Neural cell (in vitro differentiated cells): ENCODE results near the gene ZIC4. TPM values are rescaled to one million over a fixed set of nuclear protein-coding genes. Genes with fewer than 3 reads are reported as not detected.

Experiments
- H2AFZ ChIP-seq: fragments of 200-600, 300-800 bp; sonication (generic), shearing (Covaris generic); 2 replicates; pipeline ENCODE4 v1.6.0; 2014; ENCODE audit warnings: low read depth, mild to moderate bottlenecking, antibody characterized with exemption, low read length, moderate library complexity
- H3F3A ChIP-seq: fragments of 200-600 bp; shearing (Covaris generic); 2 replicates; pipeline ENCODE4 v1.6.1; 2016; ENCODE audit warnings: mild to moderate bottlenecking, moderate library complexity, mixed read lengths, antibody characterized with exemption, low read length; ENCODE audit not compliant: insufficient read depth, poor library complexity, severe bottlenecking
- H3K27ac ChIP-seq: fragments of 200-600, 300-800 bp; sonication (generic), shearing (Covaris generic); 2 replicates; pipeline ENCODE4 v1.5.1; 2014; ENCODE audit warnings: mild to moderate bottlenecking, low read length, moderate library complexity
- H3K27me3 ChIP-seq: fragments of 300-800, 200-600 bp; sonication (generic), shearing (Covaris generic); 2 replicates; pipeline ENCODE4 v1.6.0; 2014; ENCODE audit warnings: mild to moderate bottlenecking, low read depth, low read length, moderate library complexity; ENCODE audit not compliant: insufficient read depth
- H3K36me3 ChIP-seq: fragments of 300-800, 200-600 bp; sonication (generic), shearing (Covaris generic); 2 replicates; pipeline ENCODE4 v1.5.1; 2014; ENCODE audit warnings: mild to moderate bottlenecking, antibody characterized with exemption, low read length, moderate library complexity; ENCODE audit not compliant: insufficient read depth
- H3K4me2 ChIP-seq: fragments of 300-800, 200-600 bp; sonication (generic), shearing (Covaris generic); 2 replicates; pipeline ENCODE4 v1.6.0; 2014; ENCODE audit warnings: mild to moderate bottlenecking, low read length
- H3K4me3 ChIP-seq: fragments of 300-800, 200-600 bp; sonication (generic), shearing (Covaris generic); 2 replicates; pipeline ENCODE4 v1.5.1; 2014; ENCODE audit warnings: mild to moderate bottlenecking, low read length, moderate library complexity
- H3K79me2 ChIP-seq: fragments of 200-600 bp; shearing (Covaris generic); replicated peaks from 2 replicates; pipeline ENCODE4 v1.6.0; 2014; ENCODE audit warnings: mild to moderate bottlenecking, low read length, moderate library complexity; ENCODE audit not compliant: insufficient read depth
- H3K9ac ChIP-seq: fragments of 300-800, 200-600 bp; sonication (generic), shearing (Covaris generic); 2 replicates; pipeline ENCODE4 v1.6.1; 2016; ENCODE audit warnings: mild to moderate bottlenecking, low read length, mixed read lengths
- H3K9me2 ChIP-seq: fragments of 200-600 bp; shearing (Covaris generic); 2 replicates; pipeline ENCODE4 v1.6.1; 2016; ENCODE audit warnings: mild to moderate bottlenecking, low read length, mixed read lengths; ENCODE audit not compliant: insufficient read depth
- H3K9me3 ChIP-seq: fragments of 200-600, 300-800 bp; sonication (generic), shearing (Covaris generic); 2 replicates; pipeline ENCODE4 v1.6.1; 2016; ENCODE audit warnings: mild to moderate bottlenecking, mixed run types, low read length, moderate library complexity, mixed read lengths
- H4K20me1 ChIP-seq: fragments of 200-600 bp; shearing (Covaris generic); 2 replicates; pipeline ENCODE4 v1.6.1; 2016; ENCODE audit warnings: mild to moderate bottlenecking, mixed run types; ENCODE audit not compliant: insufficient read depth
- EP300 ChIP-seq: fragments of 450-650 bp; conservative IDR thresholded peaks from 2 replicates; pipeline ENCODE4 v1.6.1; 2014; ENCODE audit warnings: antibody characterized with exemption, mild to moderate bottlenecking, moderate library complexity; ENCODE audit not compliant: poor library complexity, severe bottlenecking
- EZH2 ChIP-seq: fragments of 200-600, 300-800 bp; shearing (Covaris generic), sonication (generic); IDR thresholded peaks from 2 replicates; pipeline ENCODE4 v1.6.1; 2014; ENCODE audit warnings: antibody characterized with exemption, low read length, borderline replicate concordance, mild to moderate bottlenecking; ENCODE audit not compliant: insufficient read depth, poor library complexity, severe bottlenecking
- MXI1 ChIP-seq: fragments of 450-650 bp; conservative IDR thresholded peaks from 2 replicates; pipeline ENCODE4 v1.6.1; 2014; ENCODE audit warnings: antibody characterized with exemption, mild to moderate bottlenecking; ENCODE audit not compliant: poor library complexity, severe bottlenecking
- POLR2AphosphoS5 ChIP-seq: IDR thresholded peaks from 2 replicates; pipeline ENCODE4 v1.6.1; 2012
- RAD21 ChIP-seq: fragments of 450-650 bp; conservative IDR thresholded peaks from 2 replicates; pipeline ENCODE4 v1.6.1; 2014; ENCODE audit warnings: antibody characterized with exemption, mild to moderate bottlenecking, moderate library complexity
- SMC3 ChIP-seq: fragments of 450-650 bp; conservative IDR thresholded peaks from 2 replicates; pipeline ENCODE4 v1.6.1; 2014; ENCODE audit warnings: antibody characterized with exemption, mild to moderate bottlenecking, moderate library complexity; ENCODE audit not compliant: poor library complexity
- TAF1 ChIP-seq: IDR thresholded peaks from 2 replicates; pipeline ENCODE4 v1.6.1; 2012; ENCODE audit warnings: low read depth
- polyA plus RNA-seq: library from polyadenylated mRNA; depleted of rRNA; stranded (reverse); fragments of >200 nt; gene quantifications from 2 replicates; pipeline ENCODE4 v1.2.3, GENCODE V29; 2014
- TF ChIP-seq, protein P1 (sequence below): fragments of 450-650 bp; IDR thresholded peaks from 2 replicates; pipeline ENCODE4 v1.5.1; 2014; ENCODE audit warnings: antibody characterized with exemption, mild to moderate bottlenecking, moderate library complexity; ENCODE audit not compliant: poor library complexity, severe bottlenecking
- TF ChIP-seq, protein P2 (sequence below): IDR thresholded peaks from 2 replicates; pipeline ENCODE4 v1.6.1; 2012; ENCODE audit warnings: borderline replicate concordance

The ZIC4 gene
- polyA plus RNA-seq, 1 donor from 2014 or later, result 8.6 TPM

DNA sequence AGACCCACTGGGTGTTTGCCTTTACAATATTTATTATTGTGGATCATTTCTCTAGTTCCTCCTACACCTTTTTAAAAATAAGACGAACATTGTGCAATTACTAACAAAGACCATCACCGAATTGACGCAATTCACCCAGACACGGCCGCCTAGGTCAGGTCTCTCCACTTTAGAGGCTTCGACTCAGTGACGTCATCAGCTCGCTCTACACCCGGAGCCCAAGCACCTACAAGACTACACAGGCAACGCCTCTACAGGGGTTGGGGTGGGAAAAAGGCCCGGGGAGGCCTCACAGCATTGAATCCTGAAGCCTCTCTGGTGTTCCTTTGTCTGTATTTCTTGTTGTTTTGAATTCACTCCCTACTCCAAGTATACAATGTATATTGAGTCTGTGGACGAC lies 16.6 kb downstream of the ZIC4 start:
- H3K9me3 ChIP-seq, result peaks cover 7% of the 10 kb centered on the region
- no peaks in the 10 kb centered on the region for H3K36me3 ChIP-seq
- H3K4me3 ChIP-seq, result no peak overlapping the region
- no peaks in the 10 kb centered on the region for H3K9me2 ChIP-seq
- peaks cover 37% of the 10 kb centered on the region for H3K27me3 ChIP-seq
- no peak overlapping the region for H2AFZ ChIP-seq
- peaks cover 91% of the 10 kb centered on the region for H3K79me2 ChIP-seq
- peak overlapping the region; percentile 51 for H3K9ac ChIP-seq
- peak overlapping the region; percentile 44 for H3K27ac ChIP-seq
- no peak overlapping the region for H3K4me2 ChIP-seq
- TF ChIP-seq MXI1 (no peak), RAD21 (no peak), SMC3 (no peak), TAF1 (no peak), EP300 (no peak), POLR2AphosphoS5 (no peak), EZH2 (no peak)
- TF ChIP-seq, protein P1, sequence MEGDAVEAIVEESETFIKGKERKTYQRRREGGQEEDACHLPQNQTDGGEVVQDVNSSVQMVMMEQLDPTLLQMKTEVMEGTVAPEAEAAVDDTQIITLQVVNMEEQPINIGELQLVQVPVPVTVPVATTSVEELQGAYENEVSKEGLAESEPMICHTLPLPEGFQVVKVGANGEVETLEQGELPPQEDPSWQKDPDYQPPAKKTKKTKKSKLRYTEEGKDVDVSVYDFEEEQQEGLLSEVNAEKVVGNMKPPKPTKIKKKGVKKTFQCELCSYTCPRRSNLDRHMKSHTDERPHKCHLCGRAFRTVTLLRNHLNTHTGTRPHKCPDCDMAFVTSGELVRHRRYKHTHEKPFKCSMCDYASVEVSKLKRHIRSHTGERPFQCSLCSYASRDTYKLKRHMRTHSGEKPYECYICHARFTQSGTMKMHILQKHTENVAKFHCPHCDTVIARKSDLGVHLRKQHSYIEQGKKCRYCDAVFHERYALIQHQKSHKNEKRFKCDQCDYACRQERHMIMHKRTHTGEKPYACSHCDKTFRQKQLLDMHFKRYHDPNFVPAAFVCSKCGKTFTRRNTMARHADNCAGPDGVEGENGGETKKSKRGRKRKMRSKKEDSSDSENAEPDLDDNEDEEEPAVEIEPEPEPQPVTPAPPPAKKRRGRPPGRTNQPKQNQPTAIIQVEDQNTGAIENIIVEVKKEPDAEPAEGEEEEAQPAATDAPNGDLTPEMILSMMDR, result no peak
- TF ChIP-seq, protein P2, sequence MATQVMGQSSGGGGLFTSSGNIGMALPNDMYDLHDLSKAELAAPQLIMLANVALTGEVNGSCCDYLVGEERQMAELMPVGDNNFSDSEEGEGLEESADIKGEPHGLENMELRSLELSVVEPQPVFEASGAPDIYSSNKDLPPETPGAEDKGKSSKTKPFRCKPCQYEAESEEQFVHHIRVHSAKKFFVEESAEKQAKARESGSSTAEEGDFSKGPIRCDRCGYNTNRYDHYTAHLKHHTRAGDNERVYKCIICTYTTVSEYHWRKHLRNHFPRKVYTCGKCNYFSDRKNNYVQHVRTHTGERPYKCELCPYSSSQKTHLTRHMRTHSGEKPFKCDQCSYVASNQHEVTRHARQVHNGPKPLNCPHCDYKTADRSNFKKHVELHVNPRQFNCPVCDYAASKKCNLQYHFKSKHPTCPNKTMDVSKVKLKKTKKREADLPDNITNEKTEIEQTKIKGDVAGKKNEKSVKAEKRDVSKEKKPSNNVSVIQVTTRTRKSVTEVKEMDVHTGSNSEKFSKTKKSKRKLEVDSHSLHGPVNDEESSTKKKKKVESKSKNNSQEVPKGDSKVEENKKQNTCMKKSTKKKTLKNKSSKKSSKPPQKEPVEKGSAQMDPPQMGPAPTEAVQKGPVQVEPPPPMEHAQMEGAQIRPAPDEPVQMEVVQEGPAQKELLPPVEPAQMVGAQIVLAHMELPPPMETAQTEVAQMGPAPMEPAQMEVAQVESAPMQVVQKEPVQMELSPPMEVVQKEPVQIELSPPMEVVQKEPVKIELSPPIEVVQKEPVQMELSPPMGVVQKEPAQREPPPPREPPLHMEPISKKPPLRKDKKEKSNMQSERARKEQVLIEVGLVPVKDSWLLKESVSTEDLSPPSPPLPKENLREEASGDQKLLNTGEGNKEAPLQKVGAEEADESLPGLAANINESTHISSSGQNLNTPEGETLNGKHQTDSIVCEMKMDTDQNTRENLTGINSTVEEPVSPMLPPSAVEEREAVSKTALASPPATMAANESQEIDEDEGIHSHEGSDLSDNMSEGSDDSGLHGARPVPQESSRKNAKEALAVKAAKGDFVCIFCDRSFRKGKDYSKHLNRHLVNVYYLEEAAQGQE, result no peak
- no peaks in the 10 kb centered on the region for H4K20me1 ChIP-seq
- H3F3A ChIP-seq, result no peaks in the 10 kb centered on the region

- no peak overlapping the region for H2AFZ ChIP-seq
- H3K27ac ChIP-seq, result peak overlapping the region; percentile 44
- no peaks in the 10 kb centered on the region for H3K9me2 ChIP-seq
- no peaks in the 10 kb centered on the region for H3K36me3 ChIP-seq
- H3K4me2 ChIP-seq, result peak overlapping the region; percentile 42
- peaks cover 37% of the 10 kb centered on the region for H3K27me3 ChIP-seq
- TF ChIP-seq, protein P2, result no peak
- TF ChIP-seq POLR2AphosphoS5, result peak; percentile 60
- peak overlapping the region; percentile 45 for H3K4me3 ChIP-seq
- no peaks in the 10 kb centered on the region for H3F3A ChIP-seq
- peak overlapping the region; percentile 51 for H3K9ac ChIP-seq
- no peaks in the 10 kb centered on the region for H4K20me1 ChIP-seq
- peaks cover 7% of the 10 kb centered on the region for H3K9me3 ChIP-seq
- H3K79me2 ChIP-seq, result peaks cover 87% of the 10 kb centered on the region
Observed at GRCh38 chr3:147388700-147389580, 17.4 kb downstream of the ZIC4 start.
